HepG2 (cell line): ENCODE measurements around the gene BAZ1B. TPM values are rescaled to one million over a fixed set of nuclear protein-coding genes. Genes with fewer than 3 reads are reported as not detected.

ENCODE experiments used
- CTCF ChIP-seq: sonication (generic); formaldehyde crosslinking; IDR thresholded peaks from 2 replicates; pipeline ENCODE4 v1.5.0; 2020; ENCODE audit warnings: mild to moderate bottlenecking, missing genetic modification reagents, moderate library complexity
- DNMT3B ChIP-seq: conservative IDR thresholded peaks from 2 replicates; pipeline ENCODE4 v1.6.1; 2016; ENCODE audit warnings: missing biosample characterization, control low read depth
- KDM1A ChIP-seq: IDR thresholded peaks from 2 replicates; pipeline ENCODE4 v1.6.1; 2016; ENCODE audit warnings: missing compliant biosample characterization
- MATR3 ChIP-seq: sonication (generic); formaldehyde crosslinking; IDR thresholded peaks from 2 replicates; pipeline ENCODE4 v1.4.0; 2020; ENCODE audit warnings: missing genetic modification reagents
- MNT ChIP-seq: fragments of 450-650 bp; IDR thresholded peaks from 2 replicates; pipeline ENCODE4 v1.6.1; 2016
- NR3C1 ChIP-seq: sonication (generic); formaldehyde crosslinking; IDR thresholded peaks from 2 replicates; pipeline ENCODE4 v1.4.0; 2020; ENCODE audit warnings: missing genetic modification reagents
- PAF1 ChIP-seq: IDR thresholded peaks from 2 replicates; pipeline ENCODE4 v1.6.1; 2016; ENCODE audit warnings: missing genetic modification reagents, missing compliant biosample characterization
- RBAK ChIP-seq: sonication (generic); formaldehyde crosslinking; IDR thresholded peaks from 2 replicates; pipeline ENCODE4 v1.5.1; 2020; ENCODE audit warnings: mild to moderate bottlenecking, missing genetic modification reagents
- SALL2 ChIP-seq: sonication (generic); formaldehyde crosslinking; IDR thresholded peaks from 2 replicates; pipeline ENCODE4 v1.8.1; 2023; ENCODE audit warnings: mild to moderate bottlenecking, missing genetic modification reagents, inconsistent platforms
- ZBTB20 ChIP-seq: sonication (generic); formaldehyde crosslinking; IDR thresholded peaks from 2 replicates; pipeline ENCODE4 v1.8.1; 2023; ENCODE audit warnings: missing genetic modification reagents, low read depth, mild to moderate bottlenecking, borderline replicate concordance
- ZFP91 ChIP-seq: sonication (generic); formaldehyde crosslinking; IDR thresholded peaks from 2 replicates; pipeline ENCODE4 v1.9.0; 2022; ENCODE audit warnings: missing genetic modification reagents, mild to moderate bottlenecking, borderline replicate concordance
- ZNF431 ChIP-seq: sonication (generic); formaldehyde crosslinking; IDR thresholded peaks from 2 replicates; pipeline ENCODE4 v1.9.0; 2022; ENCODE audit warnings: missing genetic modification reagents, low read depth, mild to moderate bottlenecking, borderline replicate concordance
- ZNF644 ChIP-seq: IDR thresholded peaks from 2 replicates; pipeline ENCODE4 v1.6.1; 2016; ENCODE audit warnings: low read depth
- ZNF646 ChIP-seq: sonication (generic); formaldehyde crosslinking; IDR thresholded peaks from 2 replicates; pipeline ENCODE4 v1.9.0; 2021; ENCODE audit warnings: mild to moderate bottlenecking, missing genetic modification reagents
- ZNF7 ChIP-seq: IDR thresholded peaks from 2 replicates; pipeline ENCODE4 v1.6.1; 2016; ENCODE audit warnings: missing biosample characterization, missing genetic modification reagents
- polyA plus RNA-seq, 8 experiments: library from polyadenylated mRNA; depleted of rRNA in 3 of 8; stranded (reverse) in 7 of 8; unstranded in 1 of 8; fragments of >200 nt; fragmentation: Illumina TruSeq in 4 of 8; extraction: Trizol in 4 of 8; gene quantifications; 2 replicates each; pipeline versions ENCODE4 v1.2.1 to v1.2.3, GENCODE V29; 2011 to 2016; ENCODE audit warnings: low read depth in 4 of 8, missing spikeins in 1 of 8, mixed read lengths in 1 of 8; ENCODE audit not compliant: insufficient read depth in 1 of 8
- total RNA-seq, 5 experiments: library from RNA; depleted of rRNA; stranded (reverse); fragments of >200 nt; fragmentation: Illumina TruSeq; extraction: Trizol; gene quantifications; 2 replicates each; pipeline ENCODE4 v1.2.3, GENCODE V29; 2016; ENCODE audit warnings: low read depth in 1 of 5

The BAZ1B gene
- total and polyA plus RNA-seq, 2 of the 13 experiments (the other 11 are each of a cell fraction or from before 2014, with no cell fraction given), result 18.6 to 69.4 TPM

- peak; percentile 100 for TF ChIP-seq ZFP91 (CRISPR knock-in tag)
- peak; percentile 31; the same call in 1 of the 2 replicates for TF ChIP-seq ZNF431
- no peak for TF ChIP-seq MATR3 (CRISPR knock-in tag)
- TF ChIP-seq ZNF7 (CRISPR knock-in tag), result no peak; the same call in 1 of the 2 replicates
- TF ChIP-seq ZBTB20 (CRISPR knock-in tag), result no peak
- no peak; the same call in none of the 2 replicates for TF ChIP-seq SALL2 (CRISPR knock-in tag)
- no peak for TF ChIP-seq RBAK
- 0 out of 2 replicates have a peak, but pooled peaks have one; percentile 52 for TF ChIP-seq DNMT3B (CRISPR knock-in tag)
- TF ChIP-seq NR3C1, result no peak
- TF ChIP-seq ZNF644, result no peak
- no peak for TF ChIP-seq PAF1 (CRISPR knock-in tag)
- TF ChIP-seq MNT, result 0 out of 2 replicates have a peak, but pooled peaks have one; percentile 11
- TF ChIP-seq CTCF, result 0 out of 2 replicates have a peak, but pooled peaks have one; percentile 31
- TF ChIP-seq ZNF646, result no peak
- no peak for TF ChIP-seq KDM1A (CRISPR knock-in tag)
These were observed at the start of gene BAZ1B (continued) for GRCh38 chr7:73522105-73522872.
